HG03521 (cell line): Measurements from ENCODE around the gene TTC13.

ENCODE experiments used
- ATAC-seq: cut with Tn5 transposase; IDR thresholded peaks from one replicate; pipeline ENCODE4 v1.9.1; 2021; ENCODE audit warnings: mild to moderate bottlenecking, moderate library complexity; ENCODE audit not compliant: unreplicated experiment

TTC13 gene

DNA sequence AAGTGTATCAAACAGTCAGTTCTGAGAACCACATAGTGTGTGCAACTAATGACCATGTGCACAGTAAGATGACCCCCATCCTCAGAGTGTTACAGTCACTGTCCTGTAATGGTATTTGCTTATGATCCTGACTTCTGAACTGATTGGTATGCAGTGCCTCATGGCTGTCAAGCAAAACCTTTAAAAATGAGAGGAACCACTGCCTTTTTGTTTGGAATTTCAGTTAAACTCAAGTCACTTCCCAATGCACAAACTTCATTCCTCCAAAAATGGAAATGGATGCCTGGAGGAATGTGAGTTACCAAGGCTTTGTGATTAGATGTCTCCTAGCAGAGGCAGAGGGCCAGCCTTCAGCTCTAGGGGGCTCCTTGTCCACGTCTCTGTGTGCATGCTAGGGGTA, 120.8 kb downstream of the TTC13 start:
- no peak for ATAC-seq

GRCh38 chr1:230857077-230857476, 121.6 kb downstream of the TTC13 start:
- ATAC-seq = no peak
